HepG2 (cell line): ENCODE measurements around the gene RYR2. TPM values are rescaled to one million over a fixed set of nuclear protein-coding genes. Genes with fewer than 3 reads are reported as not detected.

Experiments used
- BRF2 ChIP-seq: sonication (generic); formaldehyde crosslinking; IDR thresholded peaks from 2 replicates; pipeline ENCODE4 v1.8.1; 2022; ENCODE audit warnings: mild to moderate bottlenecking, missing genetic modification reagents
- CEBPB ChIP-seq: IDR thresholded peaks from 2 replicates; pipeline ENCODE4 v1.6.1; 2011; ENCODE audit warnings: low read depth, low read length, improper control_type of control experiment, borderline replicate concordance
- CTCF ChIP-seq: sonication (generic); formaldehyde crosslinking; IDR thresholded peaks from 2 replicates; pipeline ENCODE4 v1.5.0; 2020; ENCODE audit warnings: mild to moderate bottlenecking, missing genetic modification reagents, moderate library complexity
- E2F2 ChIP-seq: sonication (generic); formaldehyde crosslinking; IDR thresholded peaks from 2 replicates; pipeline ENCODE4 v1.4.0; 2020; ENCODE audit warnings: missing genetic modification reagents, borderline replicate concordance
- EZH2 ChIP-seq: conservative IDR thresholded peaks from 2 replicates; pipeline ENCODE4 v1.6.1; 2012; ENCODE audit warnings: mild to moderate bottlenecking, low read depth, low read length, moderate library complexity
- GMEB1 ChIP-seq: sonication (generic); formaldehyde crosslinking; IDR thresholded peaks from 2 replicates; pipeline ENCODE4 v1.5.1; 2020; ENCODE audit warnings: missing genetic modification reagents, mild to moderate bottlenecking, borderline replicate concordance
- GZF1 ChIP-seq: sonication (generic); formaldehyde crosslinking; IDR thresholded peaks from 2 replicates; pipeline ENCODE4 v1.5.1; 2020; ENCODE audit warnings: mild to moderate bottlenecking, missing genetic modification reagents
- HNF4A ChIP-seq: sonication (generic); formaldehyde crosslinking; IDR thresholded peaks from 2 replicates; pipeline ENCODE4 v1.4.0; 2020; ENCODE audit warnings: missing genetic modification reagents
- MED13 ChIP-seq: sonication (generic); formaldehyde crosslinking; IDR thresholded peaks from 2 replicates; pipeline ENCODE4 v1.5.0; 2020; ENCODE audit warnings: missing genetic modification reagents
- SYNCRIP ChIP-seq: fragments of 200-400 bp; formaldehyde crosslinking; IDR thresholded peaks from 2 replicates; pipeline ENCODE4 v1.6.1; 2018; ENCODE audit warnings: mild to moderate bottlenecking, low read depth, low read length; ENCODE audit not compliant: insufficient read depth
- TRIM22 ChIP-seq: fragments of 450-650 bp; IDR thresholded peaks from 2 replicates; pipeline ENCODE4 v1.6.1; 2017
- ZNF101 ChIP-seq: sonication (generic); formaldehyde crosslinking; IDR thresholded peaks from 2 replicates; pipeline ENCODE4 v1.4.0; 2020; ENCODE audit warnings: mild to moderate bottlenecking, low read depth, missing genetic modification reagents, borderline replicate concordance
- ZNF18 ChIP-seq: sonication (generic); formaldehyde crosslinking; IDR thresholded peaks from 2 replicates; pipeline ENCODE4 v1.8.0; 2022; ENCODE audit warnings: mild to moderate bottlenecking, missing genetic modification reagents; ENCODE audit not compliant: insufficient replicate concordance
- ZNF230 ChIP-seq: sonication (generic); formaldehyde crosslinking; IDR thresholded peaks from 2 replicates; pipeline ENCODE4 v1.4.0; 2020; ENCODE audit warnings: mild to moderate bottlenecking, missing genetic modification reagents
- ZNF256 ChIP-seq: sonication (generic); formaldehyde crosslinking; conservative IDR thresholded peaks from 2 replicates; pipeline ENCODE4 v1.4.0; 2020; ENCODE audit warnings: missing genetic modification reagents
- polyA plus RNA-seq, 8 experiments: library from polyadenylated mRNA; depleted of rRNA in 3 of 8; stranded (reverse) in 7 of 8; unstranded in 1 of 8; fragments of >200 nt; fragmentation: Illumina TruSeq in 4 of 8; extraction: Trizol in 4 of 8; gene quantifications; 2 replicates each; pipeline versions ENCODE4 v1.2.1 to v1.2.3, GENCODE V29; 2011 to 2016; ENCODE audit warnings: low read depth in 4 of 8, missing spikeins in 1 of 8, mixed read lengths in 1 of 8; ENCODE audit not compliant: insufficient read depth in 1 of 8
- total RNA-seq, 5 experiments: library from RNA; depleted of rRNA; stranded (reverse); fragments of >200 nt; fragmentation: Illumina TruSeq; extraction: Trizol; gene quantifications; 2 replicates each; pipeline ENCODE4 v1.2.3, GENCODE V29; 2016; ENCODE audit warnings: low read depth in 1 of 5

The RYR2 gene
- total and polyA plus RNA-seq, 2 of the 13 experiments (the other 11 are each of a cell fraction or from before 2014, with no cell fraction given): not detected

- TF ChIP-seq GMEB1 (CRISPR knock-in tag) (no peak), E2F2 (no peak), ZNF230 (CRISPR knock-in tag) (no peak), ZNF101 (CRISPR knock-in tag) (no peak), ZNF18 (CRISPR knock-in tag) (no peak), GZF1 (CRISPR knock-in tag) (peak; percentile 51; the same call in 1 of the 2 replicates), TRIM22 (no peak), BRF2 (CRISPR knock-in tag) (no peak), CTCF (CRISPR knock-in tag) (peak; percentile 53), HNF4A (CRISPR knock-in tag) (no peak), MED13 (no peak), CEBPB (peak; percentile 93), EZH2 (no peak), SYNCRIP (no peak), ZNF256 (CRISPR knock-in tag) (no peak)
Observed at GRCh38 chr1:237041795-237042525, at the start of gene RYR2 (continued).
